Progenitor cell of endocrine pancreas (in vitro differentiated cells): ENCODE measurements around the gene ITGAE. TPM values are rescaled to one million over a fixed set of nuclear protein-coding genes. Genes with fewer than 3 reads are reported as not detected.
"Not testable (repeated sequence)": the region's sequence is repeated elsewhere in the genome, so short reads cannot be mapped to it uniquely, and the experiment has no call there.

Experiments
- DNase-seq: peaks from one replicate; pipeline ENCODE4 v3.0.0; 2021; ENCODE audit warnings: low spot score; ENCODE audit not compliant: unreplicated experiment
- H3K27ac Mint-ChIP-seq: 2 replicates; pipeline ENCODE4 v1.8.0; 2021; ENCODE audit warnings: mild to moderate bottlenecking, moderate library complexity, mixed read lengths
- H3K27me3 Mint-ChIP-seq: 2 replicates; pipeline ENCODE4 v1.8.0; 2021; ENCODE audit warnings: mixed read lengths
- H3K36me3 Mint-ChIP-seq: 2 replicates; pipeline ENCODE4 v1.8.0; 2022; ENCODE audit warnings: mixed read lengths; ENCODE audit not compliant: insufficient read depth
- H3K4me1 Mint-ChIP-seq: 2 replicates; pipeline ENCODE4 v1.8.0; 2021; ENCODE audit warnings: low read depth, mixed read lengths
- H3K4me3 Mint-ChIP-seq: 2 replicates; pipeline ENCODE4 v1.8.0; 2021; ENCODE audit warnings: low read depth, mild to moderate bottlenecking, moderate library complexity, mixed read lengths
- H3K9me3 Mint-ChIP-seq: 2 replicates; pipeline ENCODE4 v1.8.0; 2021; ENCODE audit warnings: low read depth, mixed read lengths
- CTCF ChIP-seq: fragments of 200-600 bp; sonication (generic); IDR thresholded peaks from one replicate; pipeline ENCODE4 v1.5.0; 2021; ENCODE audit warnings: antibody characterized with exemption, mild to moderate bottlenecking; ENCODE audit not compliant: unreplicated experiment
- total RNA-seq: library from RNA; stranded (reverse); gene quantifications from 2 replicates; pipeline ENCODE4 v1.2.1, GENCODE V29; 2021

ITGAE gene
- total RNA-seq, 1 donor from 2014 or later, result 29.0 TPM

DNA sequence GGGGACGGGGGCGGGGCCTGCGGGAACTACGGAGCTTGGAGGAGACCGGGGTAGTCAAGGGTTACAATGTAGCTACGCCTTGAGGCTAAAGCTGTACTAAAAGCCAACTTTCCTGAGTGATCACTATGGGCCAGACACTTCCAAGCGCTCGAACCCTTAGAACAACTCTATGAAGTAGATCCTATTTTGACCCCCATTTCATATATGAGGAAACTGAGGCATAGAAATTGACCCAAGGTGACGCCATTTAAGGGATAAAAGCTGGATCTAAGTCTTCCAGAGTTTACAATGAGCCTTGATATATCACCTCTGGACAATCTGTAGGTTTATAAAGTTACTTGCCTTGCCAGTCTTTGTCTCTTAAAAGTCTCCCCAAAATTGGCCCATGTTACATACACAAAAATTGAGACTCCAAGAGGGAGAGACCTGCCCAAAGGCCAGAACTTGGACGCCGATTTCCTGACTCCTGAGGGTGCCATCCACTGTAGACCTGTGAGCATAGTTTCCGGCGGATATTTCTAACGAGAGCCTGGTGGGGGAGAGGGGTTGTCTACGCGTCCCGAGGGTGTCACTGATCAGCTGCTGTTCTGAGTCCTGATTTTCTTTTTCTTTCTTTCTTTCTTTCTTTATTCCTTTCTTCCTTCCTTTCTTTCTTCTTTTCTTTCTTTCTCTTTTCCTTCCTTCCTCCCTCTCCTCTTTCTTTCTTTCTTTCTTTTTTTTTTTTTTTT, 45.6 kb upstream of the ITGAE start:
- TF ChIP-seq CTCF, result no peak
- peak overlapping the region; percentile 95 for H3K4me3 Mint-ChIP-seq
- no peaks in the 10 kb centered on the region for H3K9me3 Mint-ChIP-seq
- peaks cover 7% of the 10 kb centered on the region for H3K36me3 Mint-ChIP-seq
- DNase-seq, result no peak
- no peak overlapping the region for H3K27ac Mint-ChIP-seq
- H3K4me1 Mint-ChIP-seq, result peaks cover 11% of the 10 kb centered on the region
- peaks cover 5% of the 10 kb centered on the region for H3K27me3 Mint-ChIP-seq

- H3K4me3 Mint-ChIP-seq, result peak within 1 kb of the TSS; percentile 95
- peaks cover 11% of the 10 kb centered on the region for H3K4me1 Mint-ChIP-seq
- peak within 1 kb of the TSS; percentile 97 for H3K27ac Mint-ChIP-seq
- TF ChIP-seq CTCF, result peak; percentile 95
- peaks cover 3% of the 10 kb centered on the region for H3K27me3 Mint-ChIP-seq
- H3K9me3 Mint-ChIP-seq, result no peaks in the 10 kb centered on the region
- H3K36me3 Mint-ChIP-seq, result peaks cover 10% of the 10 kb centered on the region
- DNase-seq, result peak; percentile 91
Observed at GRCh38 chr17:3845621-3846436, 44.8 kb upstream of the ITGAE start, which contains the start of gene NCBP3. Gene NCBP3 (minus strand): TSS chr17:3846246. CDS start chr17:3846223, 23 bp downstream.

DNA sequence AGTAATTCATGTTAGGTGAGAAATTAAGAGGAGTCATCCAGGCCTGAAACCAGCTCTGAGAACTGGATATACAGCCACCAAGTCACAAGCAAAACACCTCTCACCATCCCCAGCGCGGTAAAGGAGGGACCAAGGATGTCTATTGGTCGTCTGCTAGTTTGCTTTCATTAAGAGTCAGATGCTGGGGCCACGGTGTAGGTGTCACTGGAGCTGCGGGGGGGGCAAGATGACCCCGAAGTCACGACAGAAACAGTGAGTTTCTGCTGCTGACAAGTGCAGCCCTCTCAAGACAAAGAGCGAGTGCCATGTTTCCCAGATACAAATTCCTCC, 44.3 kb upstream of the ITGAE start:
- Mint-ChIP-seq H3K36me3 (peaks cover 12% of the 10 kb centered on the region), H3K4me1 (peaks cover 11% of the 10 kb centered on the region), H3K27me3 (peaks cover 3% of the 10 kb centered on the region), H3K9me3 (no peaks in the 10 kb centered on the region), H3K27ac (peak overlapping the region; percentile 97), H3K4me3 (peak overlapping the region; percentile 95)
- TF ChIP-seq CTCF, result no peak
- DNase-seq, result no peak

- DNase-seq, H3K27me3 Mint-ChIP-seq, H3K27ac Mint-ChIP-seq, H3K9me3 Mint-ChIP-seq: not testable (repeated sequence)
- Mint-ChIP-seq H3K4me1 (peaks cover 11% of the 10 kb centered on the region), H3K4me3 (peak overlapping the region; percentile 95), H3K36me3 (peaks cover 17% of the 10 kb centered on the region)
Observed at GRCh38 chr17:3844556-3844955, 43.6 kb upstream of the ITGAE start.

- H3K4me3 Mint-ChIP-seq, result peak overlapping the region; percentile 95
- DNase-seq, result no peak
- no peaks in the 10 kb centered on the region for H3K27me3 Mint-ChIP-seq
- peaks cover 11% of the 10 kb centered on the region for H3K4me1 Mint-ChIP-seq
- H3K36me3 Mint-ChIP-seq, result peaks cover 18% of the 10 kb centered on the region
- H3K9me3 Mint-ChIP-seq, result no peaks in the 10 kb centered on the region
- H3K27ac Mint-ChIP-seq, result peak overlapping the region; percentile 84
- TF ChIP-seq CTCF, result peak; percentile 61
Observed at GRCh38 chr17:3843935-3844516, 43.0 kb upstream of the ITGAE start.
